Natural killer cell treated with Interleukin-12 subunit alpha and Interleukin-12 subunit beta and Interleukin-15 and Interleukin-18, amount 100 ng/mL, for 72 hours (primary cell): ENCODE results near the gene TRIM2. TPM values are rescaled to one million over a fixed set of nuclear protein-coding genes. Genes with fewer than 3 reads are reported as not detected.

Source experiments
- ATAC-seq, 2 donors: fragments of 150-1000 bp; cut with Tn5 transposase in 1 of 2; sonication (Bioruptor Pico), chemical (Tn5 transposase) in 1 of 2; 2 replicates each; pipeline ENCODE4 v1.10.0; 2021
- DNase-seq: peaks from one replicate; pipeline ENCODE4 v3.0.0; 2022; ENCODE audit warnings: low spot score
- H3K27ac Mint-ChIP-seq, 2 donors: 1 replicate in 1 of 2; 2 replicates in 1 of 2; pipeline ENCODE4 v1.8.0; 2022; ENCODE audit warnings: mixed read lengths in 2 of 2, mild to moderate bottlenecking in 1 of 2, moderate library complexity in 1 of 2
- H3K27me3 Mint-ChIP-seq, 2 donors: 1 replicate in 1 of 2; 2 replicates in 1 of 2; pipeline ENCODE4 v1.8.0; 2022; ENCODE audit warnings: mixed read lengths in 2 of 2
- H3K36me3 Mint-ChIP-seq: one replicate; pipeline ENCODE4 v1.8.0; 2022; ENCODE audit warnings: mixed read lengths
- H3K4me1 Mint-ChIP-seq, 2 donors: 1 replicate in 1 of 2; 2 replicates in 1 of 2; pipeline ENCODE4 v1.8.0; 2022; ENCODE audit warnings: low read depth in 2 of 2, mixed read lengths in 2 of 2, mild to moderate bottlenecking in 1 of 2
- H3K4me3 Mint-ChIP-seq: one replicate; pipeline ENCODE4 v1.8.0; 2022; ENCODE audit warnings: mixed read lengths
- H3K9me3 Mint-ChIP-seq: 2 replicates; pipeline ENCODE4 v1.8.0; 2022; ENCODE audit warnings: mixed read lengths
- total RNA-seq, 2 donors: library from RNA; stranded (reverse); gene quantifications; one replicate each; pipeline ENCODE4 v1.2.3, GENCODE V29; 2022

TRIM2 gene
- total RNA-seq, 2 donors from 2014 or later = not detected

GRCh38 chr4:153238135-153238919 lies 34.1 kb downstream of the TRIM2 start:
- ATAC-seq (no peak), DNase-seq (no peak)
- no peak overlapping the region for H3K4me3 Mint-ChIP-seq
- H3K27ac Mint-ChIP-seq = no peak overlapping the region
- H3K27me3 Mint-ChIP-seq = peaks cover 10 to 18% of the 10 kb centered on the region in 2 donors
- H3K4me1 Mint-ChIP-seq = peaks cover 4% of the 10 kb centered on the region in 2 donors
- no peaks in the 10 kb centered on the region for H3K36me3 Mint-ChIP-seq
- H3K9me3 Mint-ChIP-seq = no peaks in the 10 kb centered on the region

- Mint-ChIP-seq H3K4me1 (no peaks in the 10 kb centered on the region), H3K36me3 (no peaks in the 10 kb centered on the region), H3K9me3 (no peaks in the 10 kb centered on the region), H3K27ac (no peak overlapping the region), H3K27me3 (peaks cover 8 to 14% of the 10 kb centered on the region in 2 donors), H3K4me3 (no peak overlapping the region)
- no peak for ATAC-seq
- no peak for DNase-seq
Observed at GRCh38 chr4:153239409-153239808, 35.2 kb downstream of the TRIM2 start.

- Mint-ChIP-seq H3K36me3 (no peaks in the 10 kb centered on the region), H3K4me1 (no peaks in the 10 kb centered on the region), H3K4me3 (no peak overlapping the region), H3K27me3 (peaks cover 4 to 6% of the 10 kb centered on the region in 2 donors), H3K9me3 (no peaks in the 10 kb centered on the region), H3K27ac (no peak overlapping the region)
- no peak for DNase-seq
- peak in 1 of 2 donors; percentile 48 for ATAC-seq
Observed at GRCh38 chr4:153241295-153241694, 37.1 kb downstream of the TRIM2 start.

GRCh38 chr4:153241970-153242838 lies 38.0 kb downstream of the TRIM2 start:
- Mint-ChIP-seq H3K9me3 (no peaks in the 10 kb centered on the region), H3K36me3 (no peaks in the 10 kb centered on the region), H3K27me3 (peaks cover 0 to 4% of the 10 kb centered on the region in 2 donors), H3K4me3 (no peak overlapping the region), H3K27ac (no peak overlapping the region), H3K4me1 (no peaks in the 10 kb centered on the region)
- ATAC-seq (no peak), DNase-seq (no peak)

GRCh38 chr4:153242839-153243324 lies 38.6 kb downstream of the TRIM2 start:
- Mint-ChIP-seq H3K27me3 (peaks cover 0 to 4% of the 10 kb centered on the region in 2 donors), H3K9me3 (no peaks in the 10 kb centered on the region), H3K36me3 (no peaks in the 10 kb centered on the region), H3K27ac (no peak overlapping the region), H3K4me3 (no peak overlapping the region), H3K4me1 (no peaks in the 10 kb centered on the region)
- DNase-seq = no peak
- peak in 1 of 2 donors; percentile 51 for ATAC-seq

GRCh38 chr4:153243468-153243867 lies 39.2 kb downstream of the TRIM2 start:
- no peak overlapping the region for H3K4me3 Mint-ChIP-seq
- H3K36me3 Mint-ChIP-seq = no peaks in the 10 kb centered on the region
- no peak for DNase-seq
- peaks cover 0 to 4% of the 10 kb centered on the region in 2 donors for H3K27me3 Mint-ChIP-seq
- H3K9me3 Mint-ChIP-seq = no peaks in the 10 kb centered on the region
- ATAC-seq = no peak
- H3K4me1 Mint-ChIP-seq = no peaks in the 10 kb centered on the region
- no peak overlapping the region for H3K27ac Mint-ChIP-seq

- Mint-ChIP-seq H3K36me3 (no peaks in the 10 kb centered on the region), H3K4me1 (peaks cover 6% of the 10 kb centered on the region in 2 donors), H3K27ac (no peak overlapping the region), H3K27me3 (peaks cover 0 to 4% of the 10 kb centered on the region in 2 donors), H3K4me3 (no peak overlapping the region), H3K9me3 (no peaks in the 10 kb centered on the region)
- ATAC-seq (no peak), DNase-seq (no peak)
Observed at GRCh38 chr4:153244969-153245368, 40.7 kb downstream of the TRIM2 start.

- H3K4me3 Mint-ChIP-seq = no peak overlapping the region
- peaks cover 0 to 4% of the 10 kb centered on the region in 2 donors for H3K27me3 Mint-ChIP-seq
- no peaks in the 10 kb centered on the region for H3K9me3 Mint-ChIP-seq
- peaks cover 6% of the 10 kb centered on the region in 2 donors for H3K4me1 Mint-ChIP-seq
- ATAC-seq (no peak), DNase-seq (no peak)
- no peak overlapping the region for H3K27ac Mint-ChIP-seq
- H3K36me3 Mint-ChIP-seq = no peaks in the 10 kb centered on the region
Observed at GRCh38 chr4:153245775-153246174, 41.5 kb downstream of the TRIM2 start.

- Mint-ChIP-seq H3K27ac (no peak overlapping the region), H3K4me1 (peaks cover 6% of the 10 kb centered on the region in 2 donors), H3K27me3 (peaks cover 0 to 4% of the 10 kb centered on the region in 2 donors), H3K36me3 (no peaks in the 10 kb centered on the region), H3K9me3 (no peaks in the 10 kb centered on the region), H3K4me3 (no peak overlapping the region)
- DNase-seq = no peak
- ATAC-seq = no peak
Observed at GRCh38 chr4:153246446-153247115, 42.3 kb downstream of the TRIM2 start.

- H3K4me3 Mint-ChIP-seq = no peak overlapping the region
- peaks cover 6% of the 10 kb centered on the region in 2 donors for H3K4me1 Mint-ChIP-seq
- peaks cover 0 to 4% of the 10 kb centered on the region in 2 donors for H3K27me3 Mint-ChIP-seq
- no peak overlapping the region for H3K27ac Mint-ChIP-seq
- ATAC-seq = no peak
- no peak for DNase-seq
- no peaks in the 10 kb centered on the region for H3K9me3 Mint-ChIP-seq
- no peaks in the 10 kb centered on the region for H3K36me3 Mint-ChIP-seq
Observed at GRCh38 chr4:153247116-153247490, 42.9 kb downstream of the TRIM2 start.

GRCh38 chr4:153248641-153249198 lies 44.5 kb downstream of the TRIM2 start:
- Mint-ChIP-seq H3K36me3 (no peaks in the 10 kb centered on the region), H3K4me1 (peaks cover 6% of the 10 kb centered on the region in 2 donors), H3K9me3 (no peaks in the 10 kb centered on the region), H3K27ac (peak overlapping the region; percentile 31 to 47), H3K27me3 (peaks cover 0 to 4% of the 10 kb centered on the region in 2 donors), H3K4me3 (peak overlapping the region; percentile 75)
- peak in 1 of 2 donors; percentile 3 for ATAC-seq
- DNase-seq = no peak

- DNase-seq (peak; percentile 91), ATAC-seq (peak; percentile 94 to 96)
- Mint-ChIP-seq H3K4me3 (peak overlapping the region; percentile 75), H3K27ac (peak overlapping the region; percentile 31 to 47), H3K27me3 (peaks cover 0 to 2% of the 10 kb centered on the region in 2 donors), H3K9me3 (no peaks in the 10 kb centered on the region), H3K4me1 (peaks cover 6% of the 10 kb centered on the region in 2 donors), H3K36me3 (no peaks in the 10 kb centered on the region)
Observed at GRCh38 chr4:153249199-153250041, 45.2 kb downstream of the TRIM2 start.
